ENCODE data around the gene ZBTB12. TPM values are rescaled to one million over a fixed set of nuclear protein-coding genes. Genes with fewer than 3 reads are reported as not detected.

Gene ZBTB12
- total and polyA plus RNA-seq, 2 of the 4 experiments (the other 2 are of a cell fraction) = 2.0 to 8.5 TPM

- BruUV-seq (replicated peaks) = no TSS peak
- no peak overlapping the region for H3K18ac ChIP-seq (ENCODE audit: low read depth, low read length)
- CTCF ChIA-PET = no interaction called here
- dilution Hi-C loops (cut with HindIII; ENCODE audit: low sequenced_read_pairs, unreplicated experiment) (no loop called here), intact Hi-C loops (cut with micrococcal nuclease) (no loop called here), in situ Hi-C loops (cut with MboI; ENCODE audit: low sequenced_read_pairs) (loop anchor here (5.0 to 10.0 kb wide), 2 partner anchors 35 to 262 kb away; partner anchors contain the start of gene LY6G5C)
- POLR2A ChIA-PET (ENCODE audit: unreplicated experiment) = no interaction called here
- H2AFZ ChIP-seq (replicated peaks; ENCODE audit: low read length, poor library complexity) = no peak overlapping the region
- no peaks in the 10 kb centered on the region for H3K9me3 ChIP-seq (ENCODE audit: control insufficient read depth, insufficient read depth, low read length)
- peak overlapping the region; percentile 19 for H2AK9ac ChIP-seq (replicated peaks; ENCODE audit: low read depth, low read length, poor library complexity)
- H4K91ac ChIP-seq (ENCODE audit: insufficient read depth, low read depth, low read length) = no peak overlapping the region; the same call in 1 of the 2 replicates
- DNase-seq = no peak
- WGBS, 2 experiments (ENCODE audit: extremely low coverage in 2 of 2, insufficient read length in 1 of 2) = 86% methylated on average over 22 of the region's 24 CpGs; no CpG with 5 or more reads in 1 of the 2 experiments
- no peak overlapping the region for H3K4ac ChIP-seq (ENCODE audit: low read depth, low read length)
- H3K9me1 ChIP-seq (ENCODE audit: insufficient read depth, low read length) = peaks cover 12% of the 10 kb centered on the region
- H3K56ac ChIP-seq (ENCODE audit: extremely low read depth, insufficient read depth, low read length) = no peak overlapping the region
- no peak overlapping the region for H2BK5ac ChIP-seq (ENCODE audit: low read depth, low read length, poor library complexity, severe bottlenecking)
- H4K5ac ChIP-seq (ENCODE audit: low read depth, low read length) = no peak overlapping the region
- H4K20me1 ChIP-seq (ENCODE audit: insufficient read depth, low read length) = 0 out of 2 replicates have a peak, but pooled peaks cover 3% of the 10 kb centered on the region
- H3K27ac ChIP-seq (ENCODE audit: insufficient read depth, low read length) = no peak overlapping the region
- H3K14ac ChIP-seq (replicated peaks; ENCODE audit: low read depth, low read length) = no peak overlapping the region
- H3K4me2 ChIP-seq (ENCODE audit: low read depth, low read length) = no peak overlapping the region
- H3K23ac ChIP-seq (ENCODE audit: low read depth, low read length) = no peak overlapping the region
- no peak overlapping the region for H4K8ac ChIP-seq (ENCODE audit: low read depth in 2 of 2, low read length in 2 of 2)
- H2BK20ac ChIP-seq (ENCODE audit: low read depth, low read length) = no peak overlapping the region
- TF ChIP-seq RAD21 (IDR thresholded peaks at IDR 0.05; ENCODE audit: low read length) (no peak), MAZ (IDR thresholded peaks at IDR 0.05; ENCODE audit: borderline replicate concordance, low read depth, low read length) (no peak), SMC3 (IDR thresholded peaks at IDR 0.05; ENCODE audit: low read depth, low read length) (no peak), MAFK (IDR thresholded peaks at IDR 0.05; ENCODE audit: low read depth, low read length) (no peak), POLR2A (IDR thresholded peaks at IDR 0.05; ENCODE audit: low read depth, low read length) (no peak), CHD1 (IDR thresholded peaks at IDR 0.05; ENCODE audit: low read depth, low read length) (no peak), CTCF (conservative IDR thresholded peaks at IDR 0.05; ENCODE audit: low read depth, low read length) (no peak), CEBPB (IDR thresholded peaks at IDR 0.05; ENCODE audit: low read depth, low read length) (no peak), MXI1 (IDR thresholded peaks at IDR 0.05; ENCODE audit: borderline replicate concordance, low read depth, low read length) (no peak), BHLHE40 (IDR thresholded peaks at IDR 0.05; ENCODE audit: low read depth, low read length) (no peak), FOS (IDR thresholded peaks at IDR 0.05; ENCODE audit: low read depth, low read length) (no peak)
- no peak overlapping the region for H2BK15ac ChIP-seq (ENCODE audit: low read depth, low read length)
- ATAC-seq (ENCODE audit: low read depth) = no peak
- peaks cover 22% of the 10 kb centered on the region for H3K4me1 ChIP-seq (ENCODE audit: control insufficient read depth, insufficient read depth, low read length)
- peak overlapping the region; percentile 47; the same call in 1 of the 2 replicates for H2AK5ac ChIP-seq (ENCODE audit: low read depth, low read length)
- no peak overlapping the region for H3K9ac ChIP-seq (ENCODE audit: low read depth, low read length)
- H2BK120ac ChIP-seq (ENCODE audit: low read depth, low read length) = no peak overlapping the region
- peaks cover 14% of the 10 kb centered on the region for H3K36me3 ChIP-seq (ENCODE audit: control insufficient read depth, insufficient read depth, low read length)
- no peak overlapping the region for H3K4me3 ChIP-seq (ENCODE audit: insufficient read depth, low read depth, low read length)
- H3K27me3 ChIP-seq (ENCODE audit: control insufficient read depth, insufficient read depth, low read length) = no peaks in the 10 kb centered on the region
- H3K79me1 ChIP-seq (ENCODE audit: low read depth in 1 of 2, low read length in 2 of 2) = no peaks in the 10 kb centered on the region
These were observed 45.3 kb upstream of the ZBTB12 start for GRCh38 chr6:31947070-31947675.

All from IMR-90 (cell line).